ENCODE results near the gene CEP44.

Gene CEP44

DNA sequence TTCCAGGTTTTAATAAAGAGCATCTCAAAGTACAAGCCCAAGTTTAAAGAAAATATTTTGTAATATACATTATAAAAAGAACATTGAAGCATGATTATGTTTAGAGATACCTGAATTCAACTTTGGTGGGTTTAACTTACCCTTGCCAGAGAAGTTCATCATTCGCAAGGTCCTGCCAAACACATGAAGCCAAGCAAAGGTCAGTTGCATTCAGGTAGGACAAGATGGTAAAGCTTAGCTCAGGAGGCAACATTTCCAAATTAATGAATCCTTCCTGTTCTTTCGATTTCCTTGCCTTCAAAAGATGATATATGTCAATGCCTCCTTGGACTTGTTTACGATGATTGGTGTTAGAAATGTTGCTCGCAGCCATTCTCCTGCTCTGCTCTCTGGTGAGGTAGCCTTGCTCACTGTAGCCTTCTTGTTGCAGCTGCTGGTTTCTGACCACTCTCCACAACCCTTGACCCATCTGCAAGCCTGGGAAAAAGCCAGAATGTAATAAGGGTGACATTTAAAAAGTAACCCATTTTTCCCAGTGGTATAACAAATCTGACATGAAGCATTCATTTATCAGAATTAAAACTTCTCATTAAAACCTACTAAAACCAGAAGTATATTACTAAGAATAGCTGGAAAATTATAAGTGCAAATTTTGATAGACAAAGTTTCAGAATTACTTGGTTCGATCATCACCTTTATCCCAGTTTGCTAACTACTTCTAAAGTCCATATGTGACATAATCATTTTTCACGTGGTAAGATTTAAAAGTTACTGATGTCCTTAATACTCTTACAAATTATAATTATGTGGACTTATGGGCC, 20.9 kb upstream of the CEP44 start:
- no peak overlapping the region for H3K27ac Mint-ChIP-seq
- H3K4me3 Mint-ChIP-seq = no peak overlapping the region

DNA sequence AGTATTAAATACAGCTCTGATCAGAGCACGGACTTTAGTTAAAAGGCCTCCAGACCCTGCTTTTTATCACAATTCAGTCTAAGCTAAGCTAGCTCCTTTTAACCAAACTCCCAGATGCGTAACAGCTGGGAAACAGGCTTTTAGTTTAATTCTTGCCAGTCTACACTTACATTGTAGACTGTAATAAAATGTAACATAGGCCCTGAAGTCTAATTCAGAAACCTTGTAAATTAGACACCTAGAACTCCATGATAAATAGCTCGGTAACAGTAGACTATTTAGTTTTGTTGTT, 20.3 kb upstream of the CEP44 start:
- Mint-ChIP-seq H3K27ac (no peak overlapping the region), H3K27me3 (no peaks in the 10 kb centered on the region), H3K36me3 (peaks cover 2% of the 10 kb centered on the region), H3K9me3 (ENCODE audit: low read depth) (no peaks in the 10 kb centered on the region), H3K4me1 (ENCODE audit: low read depth) (peaks cover 17% of the 10 kb centered on the region), H3K4me3 (no peak overlapping the region)

More for the DNA sequence above, 20.9 kb upstream of the CEP44 start:
- Mint-ChIP-seq H3K36me3 (peaks cover 2% of the 10 kb centered on the region), H3K9me3 (ENCODE audit: low read depth) (no peaks in the 10 kb centered on the region), H3K27me3 (no peaks in the 10 kb centered on the region), H3K4me1 (ENCODE audit: low read depth) (peaks cover 17% of the 10 kb centered on the region)

DNA sequence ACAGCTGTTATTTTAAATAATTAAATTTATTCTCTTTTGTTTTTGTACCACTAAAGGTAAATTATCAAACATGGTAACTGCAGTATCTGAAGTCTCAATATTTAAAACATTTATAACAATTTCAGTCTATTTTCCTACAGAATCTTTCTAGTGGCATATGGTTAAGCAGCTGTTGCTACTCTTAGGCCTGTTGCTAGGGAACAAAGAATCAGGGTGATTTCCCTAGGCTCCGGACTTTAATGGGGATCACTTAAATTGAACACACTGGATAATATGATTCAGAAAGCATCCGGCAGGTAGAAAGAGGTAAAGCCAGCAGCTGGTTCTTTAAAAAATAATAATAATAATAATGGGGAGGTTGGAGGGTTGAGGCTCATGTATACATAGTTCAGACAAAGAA, 17.8 kb upstream of the CEP44 start:
- Mint-ChIP-seq H3K27me3 (no peaks in the 10 kb centered on the region), H3K9me3 (ENCODE audit: low read depth) (no peaks in the 10 kb centered on the region), H3K27ac (no peak overlapping the region), H3K4me3 (no peak overlapping the region), H3K4me1 (ENCODE audit: low read depth) (peaks cover 22% of the 10 kb centered on the region), H3K36me3 (peaks cover 2% of the 10 kb centered on the region)

DNA sequence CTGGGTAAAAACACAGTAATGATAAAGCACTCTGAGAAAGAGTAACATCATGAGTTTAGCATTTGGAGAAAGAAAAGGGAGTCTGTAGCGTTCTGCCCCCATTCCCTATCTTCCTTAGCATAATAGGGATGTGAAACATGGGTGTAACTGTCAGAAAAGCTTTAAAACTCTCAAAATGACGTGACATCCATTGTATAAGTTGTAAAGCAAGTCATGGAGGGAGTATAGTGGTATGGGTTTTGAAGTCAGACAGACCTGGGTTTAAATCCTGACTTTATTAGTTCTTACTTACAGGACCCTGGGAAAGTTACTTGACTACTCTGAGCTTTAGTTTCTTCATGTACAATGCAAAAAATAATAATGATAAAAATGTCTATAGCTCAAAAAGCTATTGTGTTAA, 17.3 kb upstream of the CEP44 start:
- H3K4me3 Mint-ChIP-seq = no peak overlapping the region
- no peak overlapping the region for H3K27ac Mint-ChIP-seq
- no peaks in the 10 kb centered on the region for H3K9me3 Mint-ChIP-seq (ENCODE audit: low read depth)
- peaks cover 4% of the 10 kb centered on the region for H3K36me3 Mint-ChIP-seq
- peaks cover 24% of the 10 kb centered on the region for H3K4me1 Mint-ChIP-seq (ENCODE audit: low read depth)
- H3K27me3 Mint-ChIP-seq = no peaks in the 10 kb centered on the region

DNA sequence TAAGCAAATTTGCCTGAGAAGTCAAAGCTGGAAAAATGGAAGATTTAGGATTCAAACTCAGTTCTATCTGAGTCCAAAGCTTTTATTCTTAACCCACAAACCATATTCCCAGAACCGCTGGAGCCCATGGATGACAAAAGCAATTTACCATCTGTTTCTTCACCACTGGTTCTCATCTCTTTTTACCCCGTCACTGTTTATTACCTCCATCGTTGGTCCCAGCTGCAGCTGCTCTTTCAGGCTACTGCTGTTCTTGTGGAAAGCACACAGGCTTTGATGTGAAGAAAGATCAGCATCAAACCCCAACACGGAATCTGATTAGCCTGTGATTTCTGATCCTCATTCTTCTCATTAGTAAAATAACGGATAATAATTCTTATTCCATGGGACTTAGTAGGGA, 9.8 kb upstream of the CEP44 start:
- Mint-ChIP-seq H3K27me3 (no peaks in the 10 kb centered on the region), H3K4me1 (ENCODE audit: low read depth) (peaks cover 49% of the 10 kb centered on the region), H3K36me3 (peaks cover 5% of the 10 kb centered on the region), H3K4me3 (no peak overlapping the region), H3K27ac (no peak overlapping the region), H3K9me3 (ENCODE audit: low read depth) (no peaks in the 10 kb centered on the region)

DNA sequence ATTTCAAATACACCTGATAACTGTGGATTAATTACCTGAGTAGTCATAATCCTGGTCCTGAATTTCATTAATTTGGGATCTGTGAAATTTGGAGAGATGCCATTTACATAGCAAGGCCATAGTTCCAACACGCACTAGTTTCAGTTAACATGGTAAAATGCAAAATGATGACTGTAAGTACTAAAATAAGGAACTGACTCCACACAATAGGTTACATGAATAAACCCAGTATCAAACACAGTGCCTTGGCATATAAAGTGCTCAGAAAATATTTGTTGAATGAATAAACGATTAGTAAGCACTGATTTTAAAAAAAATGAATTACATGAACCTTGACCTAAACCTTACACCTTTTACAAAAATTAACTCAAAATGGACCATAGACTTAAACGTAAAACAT, 9.3 kb upstream of the CEP44 start:
- H3K9me3 Mint-ChIP-seq (ENCODE audit: low read depth) = no peaks in the 10 kb centered on the region
- H3K36me3 Mint-ChIP-seq = peaks cover 9% of the 10 kb centered on the region
- H3K4me3 Mint-ChIP-seq = no peak overlapping the region
- H3K4me1 Mint-ChIP-seq (ENCODE audit: low read depth) = peaks cover 54% of the 10 kb centered on the region
- H3K27ac Mint-ChIP-seq = no peak overlapping the region
- no peaks in the 10 kb centered on the region for H3K27me3 Mint-ChIP-seq

DNA sequence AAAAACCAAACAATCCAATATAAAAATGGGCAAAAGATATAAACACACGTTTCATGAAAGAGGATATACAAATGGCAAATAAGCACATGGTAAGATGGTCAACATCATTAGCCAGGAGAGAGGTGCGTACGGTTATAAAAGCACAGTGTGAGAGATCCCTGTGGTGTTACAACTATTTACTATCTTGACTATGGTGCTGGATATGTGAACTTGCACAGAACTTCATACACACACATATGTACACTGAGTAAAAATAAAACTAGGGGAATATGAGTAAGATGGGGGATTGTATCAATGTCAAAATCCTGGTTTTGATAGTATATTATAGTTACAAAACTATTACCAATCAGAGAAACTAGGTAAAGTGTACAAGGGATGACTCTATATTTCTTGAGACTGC, 8.6 kb upstream of the CEP44 start:
- H3K27ac Mint-ChIP-seq = no peak overlapping the region
- H3K27me3 Mint-ChIP-seq = no peaks in the 10 kb centered on the region
- H3K4me3 Mint-ChIP-seq = no peak overlapping the region
- H3K9me3 Mint-ChIP-seq (ENCODE audit: low read depth) = no peaks in the 10 kb centered on the region
- peaks cover 61% of the 10 kb centered on the region for H3K4me1 Mint-ChIP-seq (ENCODE audit: low read depth)
- H3K36me3 Mint-ChIP-seq = peaks cover 13% of the 10 kb centered on the region

DNA sequence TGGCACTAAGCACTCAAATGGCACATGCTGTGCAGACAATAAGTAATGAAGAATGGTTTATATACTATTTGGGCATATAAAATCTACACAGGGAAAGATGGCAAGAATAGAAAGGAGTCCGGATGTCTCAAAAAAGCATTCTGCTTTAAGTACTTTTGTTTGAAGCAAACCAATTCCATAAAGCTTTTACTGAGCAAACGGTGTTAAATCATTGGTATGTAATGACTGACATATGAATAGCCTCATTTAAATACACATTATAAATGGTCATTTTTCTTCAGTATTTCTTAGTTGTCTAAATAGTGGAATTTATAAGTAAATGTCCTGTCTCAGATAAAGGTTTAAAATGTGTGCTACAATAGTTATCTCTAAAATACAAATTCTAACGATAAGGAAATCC, 6.3 kb upstream of the CEP44 start:
- Mint-ChIP-seq H3K27ac (no peak overlapping the region), H3K4me3 (no peak overlapping the region), H3K4me1 (ENCODE audit: low read depth) (peaks cover 72% of the 10 kb centered on the region), H3K36me3 (peaks cover 10% of the 10 kb centered on the region), H3K27me3 (no peaks in the 10 kb centered on the region), H3K9me3 (ENCODE audit: low read depth) (no peaks in the 10 kb centered on the region)

DNA sequence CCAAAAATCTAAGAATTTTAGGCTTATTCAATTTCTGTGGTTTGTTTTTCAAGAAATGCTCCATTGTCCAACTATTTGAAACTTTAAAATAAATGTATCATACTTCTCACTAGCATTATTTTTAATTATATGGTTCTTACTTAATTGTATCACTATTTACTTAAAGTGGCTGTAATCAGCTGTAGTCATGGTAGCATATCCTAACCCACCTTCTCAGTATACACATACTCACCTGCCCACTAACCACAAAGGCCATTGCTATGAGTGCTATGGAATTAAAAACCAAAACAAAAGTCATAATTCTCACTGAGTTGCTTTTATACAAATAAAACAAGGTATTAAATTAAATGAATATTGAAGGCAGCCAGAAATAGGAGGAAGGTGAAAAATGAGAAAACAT, 5.2 kb upstream of the CEP44 start:
- H3K27ac Mint-ChIP-seq = no peak overlapping the region
- peaks cover 71% of the 10 kb centered on the region for H3K4me1 Mint-ChIP-seq (ENCODE audit: low read depth)

DNA sequence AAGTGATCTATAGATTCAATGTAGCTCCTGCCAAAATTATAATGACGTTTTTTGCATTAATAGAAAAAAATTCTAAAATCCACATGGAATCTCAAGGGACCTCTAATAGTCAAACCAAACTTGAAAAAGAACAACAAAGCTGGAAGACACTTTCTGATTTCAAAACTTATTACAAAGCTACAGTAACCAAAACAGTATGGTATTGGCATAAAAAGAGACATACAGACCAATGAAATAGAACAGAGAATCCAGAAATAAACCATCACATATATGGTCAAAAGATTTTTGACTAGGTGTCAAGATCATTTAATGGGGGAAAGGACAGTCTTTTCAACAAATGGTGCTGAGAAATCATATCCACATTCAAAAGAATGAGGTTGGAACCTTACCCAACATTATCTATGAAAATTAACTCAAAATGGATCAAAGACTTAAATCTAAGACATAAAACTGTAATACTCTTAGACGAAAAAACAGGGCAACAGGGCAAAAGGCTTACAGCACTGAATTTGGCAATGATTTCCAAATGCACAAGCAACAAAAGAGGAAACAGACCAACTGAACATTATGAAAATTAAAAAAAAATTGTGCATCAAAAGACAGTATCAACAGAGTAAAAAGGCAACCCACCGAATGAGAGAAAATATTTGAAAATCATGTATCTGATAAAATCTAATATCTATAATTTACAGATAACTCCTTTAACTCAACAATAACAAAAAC, 4.1 kb upstream of the CEP44 start:
- H3K27ac Mint-ChIP-seq = no peak overlapping the region
- peaks cover 71% of the 10 kb centered on the region for H3K4me1 Mint-ChIP-seq (ENCODE audit: low read depth)
- H3K27me3 Mint-ChIP-seq = no peaks in the 10 kb centered on the region
- H3K4me3 Mint-ChIP-seq = peak overlapping the region; percentile 34
- H3K9me3 Mint-ChIP-seq (ENCODE audit: low read depth) = no peaks in the 10 kb centered on the region
- peaks cover 8% of the 10 kb centered on the region for H3K36me3 Mint-ChIP-seq

More for the DNA sequence above, 5.2 kb upstream of the CEP44 start:
- Mint-ChIP-seq H3K27me3 (no peaks in the 10 kb centered on the region), H3K36me3 (peaks cover 8% of the 10 kb centered on the region), H3K4me3 (no peak overlapping the region), H3K9me3 (ENCODE audit: low read depth) (no peaks in the 10 kb centered on the region)

DNA sequence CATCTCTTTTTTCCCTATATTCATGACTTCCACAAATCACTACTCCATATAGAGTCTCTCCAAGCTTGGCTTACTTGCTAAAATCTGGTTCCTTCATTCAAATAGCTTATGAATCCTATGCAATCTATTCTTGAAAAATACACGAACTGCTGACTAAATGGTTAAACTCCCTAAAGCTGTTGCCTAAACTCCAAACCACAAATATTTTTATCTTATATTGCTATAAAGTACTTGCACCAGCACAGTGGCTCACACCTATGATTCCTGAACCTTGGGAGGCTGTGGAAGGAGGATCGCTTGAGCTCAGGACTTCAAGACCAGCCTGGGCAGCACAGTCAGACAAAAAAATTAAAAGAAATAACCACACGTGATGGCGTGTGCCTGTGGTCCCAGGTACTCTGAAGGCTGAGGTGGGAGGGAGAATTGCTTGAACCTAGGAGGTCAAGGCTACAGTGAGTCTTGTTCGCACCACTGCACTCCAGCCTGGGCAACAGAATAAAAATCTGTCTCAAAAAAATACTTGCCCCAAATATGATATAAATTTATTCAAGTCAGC, 2.5 kb upstream of the CEP44 start:
- Mint-ChIP-seq H3K9me3 (ENCODE audit: low read depth) (no peaks in the 10 kb centered on the region), H3K4me3 (peak overlapping the region; percentile 3), H3K36me3 (peaks cover 8% of the 10 kb centered on the region), H3K27ac (no peak overlapping the region), H3K27me3 (no peaks in the 10 kb centered on the region), H3K4me1 (ENCODE audit: low read depth) (peaks cover 76% of the 10 kb centered on the region)

DNA sequence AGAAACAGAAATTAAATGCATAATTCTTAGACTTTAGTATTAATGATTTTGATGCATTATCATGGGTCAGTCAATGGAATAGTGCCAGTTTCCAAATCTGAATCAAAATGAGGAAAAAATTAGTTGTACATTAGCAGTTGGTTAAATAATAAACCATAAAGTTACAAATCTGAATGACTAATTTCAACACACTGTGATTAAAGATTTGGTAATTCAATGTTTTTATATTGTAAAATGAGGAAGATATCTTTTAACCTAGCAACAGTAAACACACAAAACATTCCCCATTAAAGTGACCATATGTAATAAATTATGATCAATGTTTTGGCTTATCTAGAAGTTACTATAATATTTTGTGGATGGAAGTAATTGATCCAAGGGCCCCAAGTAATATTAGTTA, 1.8 kb upstream of the CEP44 start:
- peaks cover 78% of the 10 kb centered on the region for H3K4me1 Mint-ChIP-seq (ENCODE audit: low read depth)
- H3K9me3 Mint-ChIP-seq (ENCODE audit: low read depth) = no peaks in the 10 kb centered on the region
- H3K27me3 Mint-ChIP-seq = no peaks in the 10 kb centered on the region
- no peak overlapping the region for H3K27ac Mint-ChIP-seq
- H3K36me3 Mint-ChIP-seq = peaks cover 8% of the 10 kb centered on the region
- peak overlapping the region; percentile 100 for H3K4me3 Mint-ChIP-seq

DNA sequence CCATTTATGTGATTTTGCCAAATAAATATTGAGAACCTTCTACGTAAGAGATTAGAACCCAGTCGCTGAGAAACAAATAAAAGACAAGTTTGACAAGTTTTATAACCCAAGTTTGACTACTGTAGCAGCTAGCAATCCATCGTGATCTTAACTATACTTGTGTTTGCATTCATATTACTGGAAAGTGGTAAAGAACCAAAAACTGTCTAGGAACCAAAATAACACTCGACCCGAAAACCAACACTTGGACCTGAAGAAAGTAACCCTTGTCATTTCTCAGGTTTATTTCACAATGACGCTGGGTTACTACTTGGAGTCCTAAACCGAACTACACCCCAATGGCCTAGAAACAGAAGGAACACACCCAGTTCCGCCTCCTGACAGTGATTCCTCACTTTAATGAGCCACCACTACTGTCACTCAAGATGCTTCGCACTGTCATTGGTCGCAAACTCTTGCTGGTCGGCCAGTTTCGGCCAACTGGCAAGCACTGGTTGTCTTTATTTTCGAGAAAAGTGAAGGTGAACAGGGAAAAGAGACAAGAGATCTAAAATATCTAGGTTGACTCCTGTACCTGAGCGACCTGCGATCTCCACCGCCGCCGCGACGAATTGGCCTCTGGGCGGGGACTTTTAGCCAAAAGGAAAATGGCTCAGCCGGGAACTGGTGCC, 740 bp upstream of the CEP44 start:
- Mint-ChIP-seq H3K9me3 (ENCODE audit: low read depth) (no peaks in the 10 kb centered on the region), H3K36me3 (peaks cover 8% of the 10 kb centered on the region), H3K4me1 (ENCODE audit: low read depth) (peaks cover 71% of the 10 kb centered on the region), H3K27ac (peak overlapping the region; percentile 100), H3K27me3 (no peaks in the 10 kb centered on the region), H3K4me3 (peak overlapping the region; percentile 100)

DNA sequence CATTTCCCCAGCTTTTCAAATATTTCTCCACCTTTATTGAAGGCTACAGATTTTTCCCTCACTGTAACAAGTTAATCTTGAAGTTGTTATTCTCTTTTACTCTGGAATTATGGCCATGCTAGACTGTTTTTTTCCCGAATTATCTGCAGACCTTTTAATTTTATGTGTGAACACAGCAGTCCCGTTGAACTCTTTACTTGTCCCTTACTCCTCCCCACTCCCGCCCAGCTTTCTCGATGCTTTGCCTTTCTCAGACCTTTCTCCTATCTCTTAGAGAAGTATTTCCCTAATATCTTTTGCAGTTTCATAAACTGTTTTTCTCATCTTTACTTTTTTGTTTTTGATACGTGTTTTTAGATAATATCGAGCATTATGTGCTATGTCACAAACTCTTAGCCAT, 776 bp downstream of the CEP44 start:
- Mint-ChIP-seq H3K27me3 (no peaks in the 10 kb centered on the region), H3K9me3 (ENCODE audit: low read depth) (no peaks in the 10 kb centered on the region), H3K27ac (peak overlapping the region; percentile 100), H3K4me1 (ENCODE audit: low read depth) (peaks cover 66% of the 10 kb centered on the region), H3K36me3 (peaks cover 6% of the 10 kb centered on the region), H3K4me3 (peak overlapping the region; percentile 100)

DNA sequence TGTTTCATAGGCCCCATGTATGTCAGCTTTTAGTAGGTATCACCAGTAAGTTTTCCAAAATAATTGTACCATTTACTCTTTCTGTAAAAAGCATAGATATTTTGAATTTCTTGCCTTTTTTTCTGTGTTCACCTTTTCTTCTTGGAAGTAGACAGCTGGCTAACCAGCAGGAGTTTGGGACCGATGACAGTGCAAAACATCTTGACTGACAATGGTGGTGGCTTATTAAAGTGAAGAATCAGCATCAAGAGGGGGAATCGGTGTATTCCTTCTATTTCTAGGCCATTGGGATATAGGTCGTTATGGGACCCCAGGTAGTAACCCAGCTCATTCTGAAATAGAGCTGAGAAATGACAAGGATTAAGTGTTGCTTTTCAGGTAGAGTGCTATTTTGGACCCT, 3.2 kb downstream of the CEP44 start:
- Mint-ChIP-seq H3K9me3 (ENCODE audit: low read depth) (no peaks in the 10 kb centered on the region), H3K36me3 (peaks cover 7% of the 10 kb centered on the region), H3K4me1 (ENCODE audit: low read depth) (peaks cover 51% of the 10 kb centered on the region), H3K27ac (no peak overlapping the region), H3K4me3 (no peak overlapping the region), H3K27me3 (no peaks in the 10 kb centered on the region)

Data from activated naive CD8-positive, alpha-beta T cell (primary cell).